Spleen (tissue), 7 donors: ENCODE data around the gene ABCC2.

Source experiments
- CTCF ChIP-seq, 11 experiments: fragments of 200-600 bp in 7 of 11; fragments of 450-650 bp in 4 of 11; sonication (generic) in 4 of 11; IDR thresholded peaks in 8 of 11; conservative IDR thresholded peaks in 3 of 11; 1 replicate in 7 of 11; 2 replicates in 4 of 11; pipeline versions ENCODE4 v1.4.0 to v1.8.0; 2016 to 2021; ENCODE audit warnings: antibody characterized with exemption in 11 of 11, inconsistent platforms in 4 of 11, mild to moderate bottlenecking in 1 of 11
- POLR2AphosphoS5 ChIP-seq, 3 donors: sonication (generic); formaldehyde crosslinking; IDR thresholded peaks; one replicate each; pipeline ENCODE4 v1.5.1; 2017; ENCODE audit warnings: antibody characterized with exemption in 3 of 3
- donor health status: DM: no; HTN: no; CAD: no; lungs with moderate emphysema.
- donor health status: DM: no; HTN: no; CAD: no.
- donor health status: DM: no; HTN: no; CAD: no.

GRCh38 chr10:99742701-99743100 is 39.7 kb upstream of the ABCC2 start:
- TF ChIP-seq CTCF (IDR thresholded peaks at IDR 0.05 in 8 of 11, conservative IDR thresholded peaks at IDR 0.05 in 3 of 11): no peak
- TF ChIP-seq POLR2AphosphoS5 (IDR thresholded peaks at IDR 0.05): no peak
